Measurements from ENCODE around the gene SLC46A1.

The SLC46A1 gene

DNA sequence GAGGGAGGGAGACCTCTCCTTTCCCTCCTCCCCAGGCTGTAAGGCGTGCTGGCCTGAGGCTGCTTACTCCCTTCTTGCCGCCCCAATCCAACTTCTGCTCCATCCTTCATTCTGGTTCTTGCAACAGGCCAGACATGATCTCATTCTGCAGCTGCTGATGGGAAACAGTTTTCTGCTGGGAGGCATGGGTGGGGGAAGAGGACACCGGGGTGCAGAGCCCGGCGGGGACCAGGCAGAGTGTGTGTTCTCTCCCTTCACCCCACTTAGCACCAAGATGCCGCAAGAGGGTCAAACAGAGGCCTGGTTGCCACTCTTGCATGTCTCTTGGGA lies 33.1 kb downstream of the SLC46A1 start:
- peaks cover 21% of the 10 kb centered on the region for H3K4me1 ChIP-seq (ENCODE audit: control insufficient read depth, insufficient read depth, low read length)
- no peaks in the 10 kb centered on the region for H3K36me3 ChIP-seq (ENCODE audit: insufficient read depth, low read length)
- peak overlapping the region; percentile 79 for H3K4me3 ChIP-seq (ENCODE audit: low read length)
- no peaks in the 10 kb centered on the region for H3K9me3 ChIP-seq (replicated peaks; ENCODE audit: low read length)
- H3K4me2 ChIP-seq (ENCODE audit: low read length), result peak overlapping the region; percentile 95
- H3K27me3 ChIP-seq (ENCODE audit: control insufficient read depth, insufficient read depth, low read length), result no peaks in the 10 kb centered on the region
- peak overlapping the region; percentile 74 for H3K9ac ChIP-seq (ENCODE audit: low read depth, low read length)

DNA sequence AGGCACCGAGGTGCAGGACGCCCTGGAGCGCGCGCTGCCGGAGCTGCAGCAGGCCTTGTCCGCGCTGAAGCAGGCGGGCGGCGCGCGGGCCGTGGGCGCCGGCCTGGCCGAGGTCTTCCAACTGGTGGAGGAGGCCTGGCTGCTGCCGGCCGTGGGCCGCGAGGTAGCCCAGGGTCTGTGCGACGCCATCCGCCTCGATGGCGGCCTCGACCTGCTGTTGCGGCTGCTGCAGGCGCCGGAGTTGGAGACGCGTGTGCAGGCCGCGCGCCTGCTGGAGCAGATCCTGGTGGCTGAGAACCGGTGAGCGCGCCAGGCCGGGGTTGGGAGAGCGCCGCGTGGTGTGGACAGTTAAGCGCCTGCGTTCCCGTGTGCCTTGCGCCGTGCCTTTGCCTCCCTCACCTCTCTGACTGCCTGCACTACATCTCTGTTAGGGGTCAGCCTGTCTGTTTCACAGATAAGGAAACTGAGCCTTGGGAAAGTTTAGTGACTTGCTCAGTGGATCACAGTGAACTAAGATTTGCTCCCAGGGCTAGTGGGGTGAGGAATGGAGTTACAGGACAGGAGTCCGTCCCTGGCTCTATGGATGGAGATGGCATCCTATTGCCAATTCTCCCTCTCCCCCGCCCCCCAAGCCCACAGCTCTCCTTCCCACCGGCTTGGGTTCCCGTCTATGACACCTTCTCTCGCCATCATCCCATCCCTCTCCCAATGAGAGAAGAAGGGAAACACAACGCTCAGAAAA lies 33.6 kb downstream of the SLC46A1 start:
- Histone ChIP-seq H3K4me1 (ENCODE audit: control insufficient read depth, insufficient read depth, low read length) (peaks cover 21% of the 10 kb centered on the region), H3K4me3 (ENCODE audit: low read length) (peak overlapping the region; percentile 79), H3K9ac (ENCODE audit: low read depth, low read length) (peak overlapping the region; percentile 74), H3K36me3 (ENCODE audit: insufficient read depth, low read length) (no peaks in the 10 kb centered on the region), H3K9me3 (replicated peaks; ENCODE audit: low read length) (no peaks in the 10 kb centered on the region), H3K4me2 (ENCODE audit: low read length) (peak overlapping the region; percentile 95), H3K27me3 (ENCODE audit: control insufficient read depth, insufficient read depth, low read length) (no peaks in the 10 kb centered on the region)

- Histone ChIP-seq H3K9me3 (replicated peaks; ENCODE audit: low read length) (no peaks in the 10 kb centered on the region), H3K36me3 (ENCODE audit: insufficient read depth, low read length) (no peaks in the 10 kb centered on the region), H3K9ac (ENCODE audit: low read depth, low read length) (peak within 1 kb of the TSS; percentile 74), H3K27me3 (ENCODE audit: control insufficient read depth, insufficient read depth, low read length) (no peaks in the 10 kb centered on the region), H3K4me3 (ENCODE audit: low read length) (peak within 1 kb of the TSS; percentile 79), H3K4me2 (ENCODE audit: low read length) (peak within 1 kb of the TSS; percentile 95), H3K4me1 (ENCODE audit: control insufficient read depth, insufficient read depth, low read length) (peaks cover 21% of the 10 kb centered on the region)
These were observed 34.5 kb downstream of the SLC46A1 start, which contains the start of gene SARM1 for GRCh38 chr17:28371245-28372202. TSS of gene SARM1 (plus strand) at chr17:28371694. CDS start at chr17:28372033, 339 bp downstream.

DNA sequence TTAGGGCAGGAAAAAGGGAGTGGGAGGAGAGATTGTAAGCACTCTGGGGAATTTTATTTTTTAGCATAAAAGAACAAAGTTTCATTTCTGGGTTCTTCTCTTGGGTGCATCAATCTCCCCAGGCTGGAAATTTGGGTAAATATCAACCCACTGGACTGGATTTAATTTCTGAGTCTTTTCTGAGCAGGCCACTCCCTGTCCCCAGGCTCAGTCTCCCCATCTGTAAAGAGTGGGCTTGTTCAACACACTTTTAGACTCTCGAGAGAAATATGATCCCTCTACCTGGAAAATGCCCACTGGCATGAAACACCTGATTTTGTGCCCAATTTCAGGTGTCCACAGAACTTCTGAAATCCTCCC lies 35.3 kb downstream of the SLC46A1 start:
- no peak overlapping the region for H3K4me3 ChIP-seq (ENCODE audit: low read length)
- no peaks in the 10 kb centered on the region for H3K36me3 ChIP-seq (ENCODE audit: insufficient read depth, low read length)
- no peaks in the 10 kb centered on the region for H3K9me3 ChIP-seq (replicated peaks; ENCODE audit: low read length)
- peak overlapping the region; percentile 26 for H3K9ac ChIP-seq (ENCODE audit: low read depth, low read length)
- H3K4me1 ChIP-seq (ENCODE audit: control insufficient read depth, insufficient read depth, low read length), result peaks cover 21% of the 10 kb centered on the region
- H3K4me2 ChIP-seq (ENCODE audit: low read length), result peak overlapping the region; percentile 95
- H3K27me3 ChIP-seq (ENCODE audit: control insufficient read depth, insufficient read depth, low read length), result no peaks in the 10 kb centered on the region

DNA sequence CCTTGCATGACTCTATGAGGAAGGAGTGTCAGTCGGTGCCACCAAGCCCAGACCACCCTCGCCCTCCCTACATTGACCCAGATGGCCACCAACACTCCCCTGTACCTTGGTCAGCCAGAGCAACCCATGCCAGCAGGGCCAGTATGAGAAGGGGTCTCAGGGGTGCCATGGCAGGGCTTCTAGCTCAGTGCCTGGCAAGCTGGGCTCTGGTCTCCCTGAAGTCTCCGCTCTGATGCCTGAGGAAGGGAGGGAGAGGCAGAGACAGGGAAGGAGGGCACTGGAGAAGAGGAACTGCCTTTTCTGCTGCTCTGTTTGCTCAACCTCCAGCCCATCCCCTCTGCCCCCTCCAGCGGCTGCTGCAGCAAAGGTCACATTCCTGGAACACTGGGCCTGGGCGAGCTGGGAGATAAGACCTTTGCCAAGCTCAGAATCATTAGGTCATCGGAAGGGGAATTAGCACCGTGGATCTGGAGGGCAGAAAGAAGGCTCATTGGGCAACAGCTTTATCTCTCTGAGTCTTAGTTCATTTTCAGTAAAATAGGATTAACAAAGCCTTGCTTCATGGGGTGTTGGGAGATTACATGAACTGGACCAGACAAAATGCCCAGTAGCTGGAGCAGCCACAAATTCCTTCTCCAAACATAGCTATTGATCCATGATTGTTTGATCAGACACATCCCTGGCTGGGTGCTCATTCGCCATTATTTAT lies 35.8 kb downstream of the SLC46A1 start, which contains the start of gene VTN:
TSS of gene VTN (minus strand) at position 273 of the 709 bp plus-strand sequence. CDS start at position 169, 104 bp downstream.
- H3K27me3 ChIP-seq (ENCODE audit: control insufficient read depth, insufficient read depth, low read length), result no peaks in the 10 kb centered on the region
- peak within 1 kb of the TSS; percentile 26 for H3K9ac ChIP-seq (ENCODE audit: low read depth, low read length)
- peaks cover 21% of the 10 kb centered on the region for H3K4me1 ChIP-seq (ENCODE audit: control insufficient read depth, insufficient read depth, low read length)
- peak within 1 kb of the TSS; percentile 95 for H3K4me2 ChIP-seq (ENCODE audit: low read length)
- H3K36me3 ChIP-seq (ENCODE audit: insufficient read depth, low read length), result no peaks in the 10 kb centered on the region
- no peaks in the 10 kb centered on the region for H3K9me3 ChIP-seq (replicated peaks; ENCODE audit: low read length)
- H3K4me3 ChIP-seq (ENCODE audit: low read length), result peak within 1 kb of the TSS; percentile 79

GRCh38 chr17:28369684-28370034 lies 36.4 kb downstream of the SLC46A1 start:
- Histone ChIP-seq H3K4me3 (ENCODE audit: low read length) (no peak overlapping the region), H3K4me2 (ENCODE audit: low read length) (no peak overlapping the region), H3K36me3 (ENCODE audit: insufficient read depth, low read length) (peaks cover 4% of the 10 kb centered on the region), H3K27me3 (ENCODE audit: control insufficient read depth, insufficient read depth, low read length) (no peaks in the 10 kb centered on the region), H3K9me3 (replicated peaks; ENCODE audit: low read length) (no peaks in the 10 kb centered on the region), H3K4me1 (ENCODE audit: control insufficient read depth, insufficient read depth, low read length) (peaks cover 21% of the 10 kb centered on the region), H3K9ac (ENCODE audit: low read depth, low read length) (no peak overlapping the region)

- H3K9me3 ChIP-seq (replicated peaks; ENCODE audit: low read length), result no peaks in the 10 kb centered on the region
- H3K4me3 ChIP-seq (ENCODE audit: low read length), result no peak overlapping the region
- no peak overlapping the region for H3K9ac ChIP-seq (ENCODE audit: low read depth, low read length)
- H3K27me3 ChIP-seq (ENCODE audit: control insufficient read depth, insufficient read depth, low read length), result no peaks in the 10 kb centered on the region
- H3K4me1 ChIP-seq (ENCODE audit: control insufficient read depth, insufficient read depth, low read length), result peaks cover 21% of the 10 kb centered on the region
- H3K4me2 ChIP-seq (ENCODE audit: low read length), result no peak overlapping the region
- peaks cover 6% of the 10 kb centered on the region for H3K36me3 ChIP-seq (ENCODE audit: insufficient read depth, low read length)
These were observed 36.9 kb downstream of the SLC46A1 start for GRCh38 chr17:28368915-28369683.

DNA sequence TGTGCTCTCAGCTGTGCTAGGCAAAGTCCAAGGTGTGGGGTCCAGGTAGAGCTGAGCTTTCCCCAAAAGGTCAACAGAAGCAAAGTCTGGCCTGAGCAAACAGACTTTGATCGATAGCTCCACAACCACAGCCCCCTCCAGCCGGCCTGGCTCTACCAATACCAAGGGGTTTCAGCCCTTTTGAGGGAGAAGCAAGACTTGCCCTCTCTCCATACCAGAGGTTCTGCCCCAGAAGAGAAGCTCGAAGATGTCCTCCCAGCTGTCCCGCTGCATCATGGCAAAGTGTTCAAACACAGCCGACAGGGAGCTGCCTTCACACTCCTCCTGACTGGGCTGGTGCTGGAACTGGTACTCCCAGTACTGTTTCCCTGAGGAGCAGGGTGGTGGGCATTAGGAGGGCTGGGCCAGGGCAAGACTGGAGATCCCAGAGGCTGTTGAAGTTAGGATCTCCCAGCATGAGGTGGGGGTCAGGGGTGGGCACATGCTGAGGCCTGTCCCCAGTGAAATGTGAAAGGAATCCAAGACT lies 37.6 kb downstream of the SLC46A1 start:
- Histone ChIP-seq H3K9me3 (replicated peaks; ENCODE audit: low read length) (no peaks in the 10 kb centered on the region), H3K36me3 (ENCODE audit: insufficient read depth, low read length) (peaks cover 8% of the 10 kb centered on the region), H3K4me3 (ENCODE audit: low read length) (no peak overlapping the region), H3K27me3 (ENCODE audit: control insufficient read depth, insufficient read depth, low read length) (no peaks in the 10 kb centered on the region), H3K9ac (ENCODE audit: low read depth, low read length) (no peak overlapping the region), H3K4me1 (ENCODE audit: control insufficient read depth, insufficient read depth, low read length) (peaks cover 21% of the 10 kb centered on the region), H3K4me2 (ENCODE audit: low read length) (no peak overlapping the region)

DNA sequence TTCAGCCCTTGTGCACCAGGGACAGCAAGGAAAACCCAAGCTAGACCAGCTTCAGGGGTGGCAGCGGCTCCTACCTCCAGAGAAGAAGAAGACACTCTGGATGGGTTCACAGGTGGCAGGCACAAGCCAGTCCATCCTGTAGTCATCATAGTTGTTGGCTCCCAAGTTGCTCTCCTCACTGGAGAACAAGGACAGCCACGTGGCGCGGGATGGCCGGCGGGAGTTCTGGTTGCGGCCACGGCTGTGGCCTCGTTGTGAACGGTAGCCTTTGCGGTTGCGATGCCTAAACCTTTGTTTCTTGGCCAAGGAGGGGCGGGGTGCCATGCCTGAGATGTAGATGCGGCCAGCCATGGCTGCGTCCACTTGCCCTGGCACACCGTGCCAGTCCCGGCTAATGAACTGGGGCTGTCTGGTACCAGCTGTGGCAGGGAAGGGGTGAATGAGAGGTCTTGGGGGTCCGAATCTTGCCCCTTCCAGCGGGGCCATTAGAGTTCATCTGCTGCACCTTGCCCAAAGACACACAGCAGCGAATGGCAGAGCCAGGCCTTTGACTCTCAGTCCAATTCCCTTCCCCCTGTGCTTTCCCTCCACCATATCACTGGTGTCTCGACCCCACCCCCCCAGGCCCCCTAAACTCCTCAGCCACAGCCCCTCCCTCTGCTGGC lies 38.2 kb downstream of the SLC46A1 start:
- Histone ChIP-seq H3K27me3 (ENCODE audit: control insufficient read depth, insufficient read depth, low read length) (no peaks in the 10 kb centered on the region), H3K4me2 (ENCODE audit: low read length) (no peak overlapping the region), H3K36me3 (ENCODE audit: insufficient read depth, low read length) (peaks cover 14% of the 10 kb centered on the region), H3K9ac (ENCODE audit: low read depth, low read length) (no peak overlapping the region), H3K4me3 (ENCODE audit: low read length) (no peak overlapping the region), H3K9me3 (replicated peaks; ENCODE audit: low read length) (no peaks in the 10 kb centered on the region), H3K4me1 (ENCODE audit: control insufficient read depth, insufficient read depth, low read length) (peaks cover 15% of the 10 kb centered on the region)

GRCh38 chr17:28366605-28367004 lies 39.4 kb downstream of the SLC46A1 start:
- H3K4me2 ChIP-seq (ENCODE audit: low read length), result no peak overlapping the region
- peaks cover 20% of the 10 kb centered on the region for H3K36me3 ChIP-seq (ENCODE audit: insufficient read depth, low read length)
- peaks cover 4% of the 10 kb centered on the region for H3K4me1 ChIP-seq (ENCODE audit: control insufficient read depth, insufficient read depth, low read length)
- no peaks in the 10 kb centered on the region for H3K9me3 ChIP-seq (replicated peaks; ENCODE audit: low read length)
- no peak overlapping the region for H3K9ac ChIP-seq (ENCODE audit: low read depth, low read length)
- no peak overlapping the region for H3K4me3 ChIP-seq (ENCODE audit: low read length)
- H3K27me3 ChIP-seq (ENCODE audit: control insufficient read depth, insufficient read depth, low read length), result no peaks in the 10 kb centered on the region
